SK-N-MC (cell line): ENCODE results near the gene NCOR1.

Experiments
- DNase-seq: peaks from one replicate; pipeline ENCODE4 v3.0.0-alpha.2; 2011; ENCODE audit warnings: low read depth, low spot score
- H3K27ac ChIP-seq: fragments of 200-600 bp; sonication (generic); 2 replicates; pipeline ENCODE4 v1.5.1; 2016; ENCODE audit warnings: mixed run types
- H3K36me3 ChIP-seq: fragments of 200-600 bp; sonication (generic); 2 replicates; pipeline ENCODE4 v1.6.1; 2017; ENCODE audit warnings: antibody characterized with exemption, low read length, mixed read lengths; ENCODE audit not compliant: insufficient read depth
- H3K4me3 ChIP-seq: fragments of 200-600 bp; sonication (generic); 2 replicates; pipeline ENCODE4 v1.5.1; 2016
- H3K9ac ChIP-seq: fragments of 200-600 bp; sonication (generic); 2 replicates; pipeline ENCODE4 v1.8.0; 2017; ENCODE audit warnings: mixed run types, mixed read lengths; ENCODE audit not compliant: insufficient read length
- H3K9me3 ChIP-seq: fragments of 200-600 bp; sonication (generic); 2 replicates; pipeline ENCODE4 v1.6.1; 2017; ENCODE audit warnings: low read depth, mild to moderate bottlenecking, antibody characterized with exemption, low read length, moderate library complexity, mixed read lengths
- EZH2 ChIP-seq: fragments of 200-600 bp; sonication (generic); IDR thresholded peaks from one replicate; pipeline ENCODE4 v1.6.1; 2017; ENCODE audit warnings: antibody characterized with exemption
- FOXP2 ChIP-seq: optimal IDR thresholded peaks from 2 replicates; pipeline ENCODE3; 2011; ENCODE audit warnings: mild to moderate bottlenecking, moderate library complexity; ENCODE audit not compliant: insufficient read depth; ENCODE audit errors: extremely low read length, control extremely low read depth
- POLR2AphosphoS5 ChIP-seq: IDR thresholded peaks from 2 replicates; pipeline ENCODE4 v1.6.1; 2012; ENCODE audit warnings: mild to moderate bottlenecking, low read depth, low read length, borderline replicate concordance

The NCOR1 gene

GRCh38 chr17:16091773-16092172 is 123.6 kb downstream of the NCOR1 start:
- Histone ChIP-seq H3K27ac (peak overlapping the region; percentile 64), H3K9me3 (no peaks in the 10 kb centered on the region), H3K36me3 (peaks cover 10% of the 10 kb centered on the region), H3K4me3 (no peak overlapping the region), H3K9ac (no peak overlapping the region)
- DNase-seq, result no peak
- TF ChIP-seq EZH2 (no peak), POLR2AphosphoS5 (no peak), FOXP2 (no peak)

DNA sequence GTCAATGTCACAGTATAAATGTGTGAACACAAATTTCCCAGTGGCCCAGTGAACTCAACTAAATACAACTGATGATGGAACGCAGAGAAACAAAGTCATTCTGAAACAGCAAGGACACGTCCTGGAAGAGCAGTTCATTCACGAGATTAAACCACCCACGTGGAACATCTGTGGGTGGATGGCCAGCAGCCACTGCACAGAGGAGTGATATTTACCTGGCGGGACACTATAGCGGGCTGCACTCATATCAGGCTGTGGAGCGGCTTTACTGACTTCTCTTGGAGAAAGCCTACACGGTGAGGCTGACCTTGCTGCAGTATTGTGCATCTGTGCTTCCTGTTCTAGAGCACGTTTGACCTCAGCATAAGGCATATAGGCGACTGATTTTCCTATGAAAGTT is 128.4 kb downstream of the NCOR1 start:
- Histone ChIP-seq H3K9me3 (no peaks in the 10 kb centered on the region), H3K9ac (no peak overlapping the region), H3K36me3 (peaks cover 28% of the 10 kb centered on the region), H3K4me3 (no peak overlapping the region), H3K27ac (no peak overlapping the region)
- DNase-seq, result no peak
- TF ChIP-seq EZH2, result no peak
- TF ChIP-seq FOXP2, result no peak
- TF ChIP-seq POLR2AphosphoS5, result no peak

DNA sequence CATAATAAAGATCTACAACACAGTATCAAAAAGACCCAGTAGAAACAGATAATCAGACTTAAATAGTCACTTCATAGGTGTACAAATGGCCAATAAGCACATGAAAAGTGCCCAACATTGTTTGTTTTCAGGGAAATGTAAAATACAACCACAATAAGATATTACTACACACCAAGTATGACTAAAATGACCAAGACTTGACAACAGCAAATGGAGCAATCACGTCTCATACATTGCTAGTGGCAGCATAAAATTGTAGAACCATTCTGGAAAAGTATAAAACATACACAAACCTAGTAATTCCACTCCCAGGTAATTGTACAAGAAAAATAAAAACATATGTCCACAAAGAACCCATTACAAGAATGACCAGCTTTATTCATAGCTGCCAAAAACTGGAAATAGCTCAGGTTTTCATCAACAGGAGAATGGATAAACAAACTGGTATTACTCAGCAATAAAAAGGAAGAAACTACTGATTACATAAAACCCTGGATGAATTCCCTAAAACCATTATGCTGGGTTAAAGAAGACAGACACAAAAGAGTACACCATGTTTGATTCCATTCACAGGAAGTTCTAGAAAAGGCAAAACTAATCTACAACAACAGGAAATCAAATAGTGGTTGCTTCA is 130.2 kb downstream of the NCOR1 start:
- Histone ChIP-seq H3K36me3 (peaks cover 28% of the 10 kb centered on the region), H3K9ac (no peak overlapping the region), H3K4me3 (no peak overlapping the region), H3K27ac (no peak overlapping the region), H3K9me3 (no peaks in the 10 kb centered on the region)
- no peak for DNase-seq
- TF ChIP-seq POLR2AphosphoS5 (no peak), FOXP2 (no peak), EZH2 (no peak)

DNA sequence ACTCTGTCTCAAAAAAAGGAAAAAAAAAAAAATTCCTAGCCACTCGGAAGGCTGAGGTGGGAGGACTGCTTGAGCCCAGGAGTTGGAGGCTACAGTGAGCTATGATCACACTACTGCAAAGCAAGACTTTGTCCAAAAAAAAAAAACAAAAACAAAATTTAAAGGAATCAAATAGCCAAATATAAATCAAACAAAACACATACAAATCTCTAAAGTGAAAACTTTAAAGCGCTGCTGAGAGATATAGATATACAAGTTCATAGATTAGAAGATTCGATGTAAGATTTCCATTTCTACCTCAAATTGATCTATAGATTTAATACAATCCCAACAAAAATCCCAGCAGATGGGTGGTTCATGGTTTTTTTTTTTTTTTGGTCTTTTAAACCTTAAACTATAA is 132.1 kb downstream of the NCOR1 start:
- TF ChIP-seq FOXP2 (no peak), EZH2 (no peak), POLR2AphosphoS5 (no peak)
- no peaks in the 10 kb centered on the region for H3K9me3 ChIP-seq
- no peak overlapping the region for H3K4me3 ChIP-seq
- DNase-seq, result no peak
- H3K9ac ChIP-seq, result no peak overlapping the region
- no peak overlapping the region for H3K27ac ChIP-seq
- peaks cover 44% of the 10 kb centered on the region for H3K36me3 ChIP-seq

GRCh38 chr17:16081507-16082087 is 133.7 kb downstream of the NCOR1 start:
- Histone ChIP-seq H3K9me3 (no peaks in the 10 kb centered on the region), H3K27ac (no peak overlapping the region), H3K9ac (no peak overlapping the region), H3K36me3 (peaks cover 45% of the 10 kb centered on the region), H3K4me3 (no peak overlapping the region)
- no peak for TF ChIP-seq FOXP2
- TF ChIP-seq EZH2, result no peak
- TF ChIP-seq POLR2AphosphoS5, result no peak
- no peak for DNase-seq

DNA sequence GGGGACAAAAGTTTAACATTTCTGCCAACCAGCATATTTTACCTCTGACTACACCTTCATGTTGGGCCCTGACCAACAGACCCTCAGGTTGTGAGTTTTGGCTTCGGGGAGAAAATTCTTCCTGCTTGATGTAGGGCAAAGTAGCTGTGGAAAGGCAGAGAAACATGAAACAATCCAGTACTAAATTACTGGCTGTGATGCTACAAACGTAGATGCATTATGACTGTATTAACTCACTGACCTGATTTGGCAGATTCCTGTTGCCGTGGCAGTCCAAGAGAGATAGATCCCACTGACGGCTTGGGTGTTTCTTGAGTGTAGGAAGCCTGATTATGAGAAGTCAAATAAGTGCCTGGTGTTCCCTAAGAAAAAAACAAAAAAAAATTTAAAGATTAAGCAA is 135.0 kb downstream of the NCOR1 start:
- peaks cover 40% of the 10 kb centered on the region for H3K36me3 ChIP-seq
- no peak for TF ChIP-seq EZH2
- TF ChIP-seq POLR2AphosphoS5, result no peak
- no peak for TF ChIP-seq FOXP2

DNA sequence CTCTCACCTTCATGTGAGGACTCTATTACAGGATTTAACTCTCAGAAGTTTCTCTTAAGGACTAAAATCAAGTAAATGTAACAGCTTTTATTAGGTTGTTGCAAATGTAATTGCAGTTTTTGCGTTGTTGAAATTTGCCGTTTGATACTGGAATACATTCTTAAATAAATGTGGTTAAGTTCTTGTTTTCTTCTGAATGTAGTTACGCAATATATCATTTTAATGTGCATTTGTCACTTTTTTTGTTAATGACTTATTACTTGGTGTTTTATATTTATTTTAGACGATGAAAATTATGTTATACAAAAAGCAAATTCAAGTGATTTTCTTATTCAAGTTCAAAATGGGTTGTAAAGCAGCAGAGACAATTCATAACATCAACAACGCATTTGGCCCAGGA is 139.4 kb downstream of the NCOR1 start:
- Histone ChIP-seq H3K9ac (no peak overlapping the region), H3K9me3 (no peaks in the 10 kb centered on the region), H3K4me3 (no peak overlapping the region), H3K27ac (no peak overlapping the region), H3K36me3 (peaks cover 50% of the 10 kb centered on the region)
- TF ChIP-seq EZH2, result no peak
- no peak for TF ChIP-seq FOXP2
- TF ChIP-seq POLR2AphosphoS5, result no peak
- no peak for DNase-seq

More for the DNA sequence above, 135.0 kb downstream of the NCOR1 start:
- no peak for DNase-seq
- H3K9me3 ChIP-seq, result no peaks in the 10 kb centered on the region
- no peak overlapping the region for H3K4me3 ChIP-seq
- H3K9ac ChIP-seq, result no peak overlapping the region
- no peak overlapping the region for H3K27ac ChIP-seq

DNA sequence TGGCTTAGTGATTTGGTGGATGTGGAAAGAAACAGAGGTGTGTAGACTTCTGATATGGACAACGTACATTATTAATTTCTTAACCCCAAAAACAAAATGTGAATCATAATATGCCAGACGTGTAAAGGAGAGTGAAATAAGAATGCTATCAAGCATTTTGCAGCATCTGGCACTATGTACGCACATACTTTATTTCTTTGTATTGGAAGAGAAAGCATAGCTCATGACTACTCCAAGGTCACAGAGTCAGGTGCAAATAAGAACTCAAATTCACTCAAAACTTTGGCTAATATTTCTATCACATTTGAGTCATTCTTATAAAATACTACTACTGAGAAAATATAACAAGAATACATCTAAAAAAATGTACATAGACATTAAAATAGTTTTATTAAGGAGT is 140.9 kb downstream of the NCOR1 start:
- Histone ChIP-seq H3K9ac (no peak overlapping the region), H3K4me3 (no peak overlapping the region), H3K27ac (no peak overlapping the region), H3K9me3 (no peaks in the 10 kb centered on the region), H3K36me3 (peaks cover 52% of the 10 kb centered on the region)
- no peak for DNase-seq
- no peak for TF ChIP-seq POLR2AphosphoS5
- TF ChIP-seq EZH2, result no peak
- TF ChIP-seq FOXP2, result no peak

GRCh38 chr17:16073845-16074244 is 141.5 kb downstream of the NCOR1 start:
- no peak overlapping the region for H3K27ac ChIP-seq
- DNase-seq, result no peak
- H3K9me3 ChIP-seq, result no peaks in the 10 kb centered on the region
- TF ChIP-seq EZH2 (no peak), FOXP2 (no peak), POLR2AphosphoS5 (no peak)
- no peak overlapping the region for H3K4me3 ChIP-seq
- H3K36me3 ChIP-seq, result peaks cover 49% of the 10 kb centered on the region
- H3K9ac ChIP-seq, result no peak overlapping the region
